BE2C (cell line): ENCODE results near the gene CCDC6.

Experiments
- DNase-seq: peaks from one replicate; pipeline ENCODE4 v3.0.0-alpha.2; 2020
- H3K27me3 ChIP-seq: fragments of 250-450 bp; sonication (Bioruptor Pico); 2 replicates; pipeline ENCODE4 v1.5.1; 2020; ENCODE audit warnings: mild to moderate bottlenecking
- H3K36me3 ChIP-seq: fragments of 250-450 bp; sonication (Bioruptor Pico); 2 replicates; pipeline ENCODE4 v1.5.1; 2020; ENCODE audit warnings: mild to moderate bottlenecking
- H3K4me1 ChIP-seq: fragments of 250-450 bp; sonication (Bioruptor Pico); 2 replicates; pipeline ENCODE4 v1.5.1; 2020
- H3K4me3 ChIP-seq: 2 replicates; pipeline ENCODE4 v1.5.1; 2011; ENCODE audit warnings: low read depth, low read length
- H3K9me3 ChIP-seq: fragments of 250-450 bp; sonication (Bioruptor Pico); 2 replicates; pipeline ENCODE4 v1.5.1; 2020
- TF ChIP-seq, protein P1 (sequence below): IDR thresholded peaks from 2 replicates; pipeline ENCODE4 v1.5.1; 2012; ENCODE audit warnings: mild to moderate bottlenecking, low read depth, low read length

The CCDC6 gene

DNA sequence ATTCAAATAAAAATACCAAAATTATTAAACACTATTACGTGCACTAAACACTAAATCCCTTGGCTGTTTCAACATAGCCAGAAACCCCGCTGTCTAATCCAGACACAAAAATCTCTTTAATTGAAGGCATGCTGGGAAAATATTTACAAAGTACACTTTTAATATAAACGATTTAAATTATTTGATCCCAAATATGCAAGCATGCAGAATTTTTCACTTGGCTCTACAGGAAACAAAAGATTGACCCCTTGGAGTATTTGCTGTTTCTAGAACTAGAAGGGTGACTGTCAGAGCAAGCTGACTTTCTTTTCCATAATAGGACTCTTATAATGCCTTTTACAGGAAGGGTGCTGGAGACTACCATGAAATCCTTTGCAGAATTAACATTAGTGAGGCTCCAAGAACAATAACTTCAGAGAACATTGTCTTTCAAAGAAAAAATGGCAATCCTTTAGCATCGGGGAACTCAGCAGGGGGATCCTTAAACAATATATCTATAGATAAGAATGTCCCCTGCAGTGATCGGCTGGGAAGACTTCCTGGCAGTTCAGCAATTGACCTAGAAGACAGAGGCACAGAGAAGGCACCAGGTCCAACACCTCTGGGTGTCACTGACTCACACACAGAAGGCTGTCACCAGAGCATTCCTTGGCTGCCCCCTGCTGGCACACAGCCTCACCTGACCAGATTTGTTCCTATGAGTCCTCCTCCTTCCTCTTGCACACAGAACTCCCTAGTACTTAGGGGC, 97.3 kb downstream of the CCDC6 start:
- peak; percentile 72 for DNase-seq
- TF ChIP-seq, protein P1, sequence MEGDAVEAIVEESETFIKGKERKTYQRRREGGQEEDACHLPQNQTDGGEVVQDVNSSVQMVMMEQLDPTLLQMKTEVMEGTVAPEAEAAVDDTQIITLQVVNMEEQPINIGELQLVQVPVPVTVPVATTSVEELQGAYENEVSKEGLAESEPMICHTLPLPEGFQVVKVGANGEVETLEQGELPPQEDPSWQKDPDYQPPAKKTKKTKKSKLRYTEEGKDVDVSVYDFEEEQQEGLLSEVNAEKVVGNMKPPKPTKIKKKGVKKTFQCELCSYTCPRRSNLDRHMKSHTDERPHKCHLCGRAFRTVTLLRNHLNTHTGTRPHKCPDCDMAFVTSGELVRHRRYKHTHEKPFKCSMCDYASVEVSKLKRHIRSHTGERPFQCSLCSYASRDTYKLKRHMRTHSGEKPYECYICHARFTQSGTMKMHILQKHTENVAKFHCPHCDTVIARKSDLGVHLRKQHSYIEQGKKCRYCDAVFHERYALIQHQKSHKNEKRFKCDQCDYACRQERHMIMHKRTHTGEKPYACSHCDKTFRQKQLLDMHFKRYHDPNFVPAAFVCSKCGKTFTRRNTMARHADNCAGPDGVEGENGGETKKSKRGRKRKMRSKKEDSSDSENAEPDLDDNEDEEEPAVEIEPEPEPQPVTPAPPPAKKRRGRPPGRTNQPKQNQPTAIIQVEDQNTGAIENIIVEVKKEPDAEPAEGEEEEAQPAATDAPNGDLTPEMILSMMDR = peak; percentile 89
- H3K4me1 ChIP-seq = no peaks in the 10 kb centered on the region
- peaks cover 34% of the 10 kb centered on the region for H3K36me3 ChIP-seq
- H3K4me3 ChIP-seq = no peak overlapping the region
- no peaks in the 10 kb centered on the region for H3K27me3 ChIP-seq
- H3K9me3 ChIP-seq = no peaks in the 10 kb centered on the region

DNA sequence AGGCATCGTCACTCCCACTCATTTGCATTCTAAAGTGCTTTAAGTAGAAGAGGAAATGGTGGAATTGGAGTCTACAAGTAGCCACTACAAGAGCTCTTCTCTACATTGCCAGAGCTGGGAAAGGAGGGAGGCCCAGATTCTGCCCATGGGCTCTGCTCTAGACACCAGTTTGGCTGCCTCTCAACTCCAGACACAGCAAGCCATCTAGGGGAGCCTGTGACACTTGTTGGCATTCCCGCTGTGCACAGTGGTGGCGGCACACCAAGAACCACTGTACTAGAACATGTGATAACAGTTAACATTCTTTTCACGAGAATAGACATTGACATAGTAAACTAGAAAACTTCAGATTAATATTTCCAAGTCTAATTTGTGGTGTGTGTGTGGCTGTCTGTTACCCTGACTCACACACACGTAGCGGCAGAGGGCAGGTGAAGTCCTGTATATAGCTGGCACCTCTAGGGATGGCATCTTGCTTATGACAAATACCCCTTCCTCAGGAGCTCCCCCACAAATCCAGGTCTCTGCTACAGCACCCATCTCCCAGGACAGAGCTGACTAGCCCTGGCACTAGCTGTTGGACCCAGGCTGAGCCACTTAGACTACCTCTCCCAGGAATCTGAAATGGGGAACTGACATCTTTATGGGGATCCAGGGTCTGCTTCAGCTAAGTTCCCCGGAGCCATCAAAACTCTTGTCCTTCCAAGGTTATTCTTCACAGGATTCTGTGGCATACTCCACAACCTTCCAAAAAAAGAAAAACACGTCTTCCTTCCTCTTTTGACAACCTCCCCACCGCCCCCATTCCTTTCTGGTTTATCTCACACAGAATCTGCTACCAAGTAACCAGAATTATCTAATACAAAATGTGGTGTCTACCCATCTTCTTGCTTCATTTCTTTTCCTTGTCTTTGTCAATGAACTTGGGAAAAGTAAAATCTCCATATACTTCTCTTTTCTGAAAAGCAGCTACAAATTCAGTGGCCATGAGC, 98.4 kb downstream of the CCDC6 start:
- Histone ChIP-seq H3K9me3 (no peaks in the 10 kb centered on the region), H3K4me1 (no peaks in the 10 kb centered on the region), H3K4me3 (no peak overlapping the region), H3K36me3 (peaks cover 34% of the 10 kb centered on the region), H3K27me3 (no peaks in the 10 kb centered on the region)
- TF ChIP-seq, protein P1 = no peak
- no peak for DNase-seq

DNA sequence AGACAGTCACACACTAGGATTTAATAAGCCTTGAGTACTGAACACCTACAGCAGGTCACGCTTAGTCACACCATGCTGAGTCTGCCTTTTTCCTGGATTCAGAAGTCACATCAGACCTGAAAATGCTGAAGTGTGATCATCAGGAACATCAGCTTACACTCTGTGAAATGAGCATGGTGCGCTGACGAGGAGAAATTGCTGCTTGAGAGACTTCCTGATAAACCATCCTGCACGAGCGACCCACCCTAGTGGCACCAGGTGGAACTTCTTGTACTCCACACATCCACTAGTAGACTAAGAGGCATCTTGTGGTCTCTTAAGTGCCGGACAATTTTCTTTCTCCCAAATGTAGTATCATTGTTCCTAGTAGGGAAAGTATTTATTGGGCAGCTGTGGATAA, 101.3 kb downstream of the CCDC6 start:
- Histone ChIP-seq H3K36me3 (peaks cover 37% of the 10 kb centered on the region), H3K27me3 (no peaks in the 10 kb centered on the region), H3K4me1 (no peaks in the 10 kb centered on the region), H3K4me3 (no peak overlapping the region), H3K9me3 (no peaks in the 10 kb centered on the region)
- TF ChIP-seq, protein P1 = peak; percentile 68
- DNase-seq = peak; percentile 40

DNA sequence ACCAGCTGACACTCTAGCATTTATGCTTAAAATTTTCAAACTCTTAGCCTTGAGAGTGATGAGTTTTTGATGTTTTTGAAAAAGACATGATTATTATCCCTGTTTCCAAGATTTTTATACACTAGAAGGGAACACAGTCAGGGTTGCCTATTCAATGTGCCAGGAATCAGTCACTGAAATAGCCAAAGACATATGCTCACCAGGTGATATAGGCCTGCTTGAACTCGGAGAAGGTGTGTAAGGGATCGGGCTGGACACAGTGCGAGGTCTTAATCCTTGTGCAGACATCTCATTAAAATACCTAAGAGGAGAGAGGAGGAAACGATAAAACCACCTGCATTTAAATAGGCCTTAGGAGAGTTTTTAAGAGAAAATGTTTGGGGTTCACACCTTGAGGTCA, 102.1 kb downstream of the CCDC6 start:
- Histone ChIP-seq H3K4me1 (no peaks in the 10 kb centered on the region), H3K4me3 (no peak overlapping the region), H3K36me3 (peaks cover 37% of the 10 kb centered on the region), H3K27me3 (no peaks in the 10 kb centered on the region), H3K9me3 (no peaks in the 10 kb centered on the region)
- no peak for DNase-seq
- TF ChIP-seq, protein P1 = no peak

DNA sequence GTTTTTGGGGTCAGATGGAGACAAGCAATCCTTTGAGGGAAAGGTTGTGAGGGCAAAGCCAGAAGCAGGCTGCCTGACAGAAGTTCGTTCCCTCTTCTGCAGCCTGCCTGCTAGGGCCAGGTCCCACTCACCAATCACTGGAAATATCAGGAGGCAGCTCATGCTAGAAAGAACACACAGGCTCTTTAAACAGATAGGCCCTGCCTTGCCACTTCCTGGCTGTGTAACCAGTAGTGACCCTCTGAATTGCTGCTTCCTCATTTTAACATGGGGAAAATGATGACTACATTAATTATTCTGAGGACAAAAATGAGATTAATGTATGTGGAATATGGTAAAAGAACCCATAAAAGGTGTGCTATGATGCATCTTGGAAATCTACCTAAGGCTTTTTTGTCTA, 102.6 kb downstream of the CCDC6 start:
- H3K4me1 ChIP-seq = no peaks in the 10 kb centered on the region
- no peak for DNase-seq
- H3K9me3 ChIP-seq = no peaks in the 10 kb centered on the region
- TF ChIP-seq, protein P1 = no peak
- H3K4me3 ChIP-seq = no peak overlapping the region
- no peaks in the 10 kb centered on the region for H3K27me3 ChIP-seq
- H3K36me3 ChIP-seq = peaks cover 37% of the 10 kb centered on the region
